Thyroid gland (tissue), 4 donors: ENCODE measurements around the gene NKAIN4.

Experiments used
- POLR2A ChIP-seq, 2 donors: fragments of 450-650 bp; IDR thresholded peaks; one replicate each; pipeline ENCODE4 v1.6.1; 2017; ENCODE audit warnings: antibody characterized with exemption in 2 of 2, mild to moderate bottlenecking in 2 of 2, moderate library complexity in 1 of 2
- TF ChIP-seq, protein P1 (sequence below), 6 experiments: fragments of 200-600 bp in 3 of 6; fragments of 450-650 bp in 3 of 6; sonication (generic) in 3 of 6; IDR thresholded peaks; one replicate each; pipeline ENCODE4 v1.5.1; 2016 to 2019; ENCODE audit warnings: antibody characterized with exemption in 6 of 6, mild to moderate bottlenecking in 2 of 6, inconsistent platforms in 1 of 6, moderate library complexity in 1 of 6

DNA sequence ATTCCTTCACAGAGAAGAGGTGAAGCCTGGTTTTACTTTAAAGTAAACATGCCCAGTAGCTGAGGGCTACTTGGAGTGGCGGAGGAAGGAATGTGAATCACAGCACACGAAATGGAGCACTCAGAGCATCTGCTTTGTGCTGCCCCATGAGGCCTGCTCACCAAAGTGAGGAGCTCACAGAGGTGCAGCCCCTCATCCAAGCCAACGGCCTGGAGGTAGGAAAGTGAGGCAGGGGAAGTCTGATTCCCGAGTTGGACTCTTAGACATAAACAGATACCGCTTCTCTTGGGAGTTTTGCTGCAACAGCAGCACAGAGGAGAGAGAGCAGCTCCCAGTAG lies 41.9 kb downstream of the NKAIN4 start:
- TF ChIP-seq, protein P1, sequence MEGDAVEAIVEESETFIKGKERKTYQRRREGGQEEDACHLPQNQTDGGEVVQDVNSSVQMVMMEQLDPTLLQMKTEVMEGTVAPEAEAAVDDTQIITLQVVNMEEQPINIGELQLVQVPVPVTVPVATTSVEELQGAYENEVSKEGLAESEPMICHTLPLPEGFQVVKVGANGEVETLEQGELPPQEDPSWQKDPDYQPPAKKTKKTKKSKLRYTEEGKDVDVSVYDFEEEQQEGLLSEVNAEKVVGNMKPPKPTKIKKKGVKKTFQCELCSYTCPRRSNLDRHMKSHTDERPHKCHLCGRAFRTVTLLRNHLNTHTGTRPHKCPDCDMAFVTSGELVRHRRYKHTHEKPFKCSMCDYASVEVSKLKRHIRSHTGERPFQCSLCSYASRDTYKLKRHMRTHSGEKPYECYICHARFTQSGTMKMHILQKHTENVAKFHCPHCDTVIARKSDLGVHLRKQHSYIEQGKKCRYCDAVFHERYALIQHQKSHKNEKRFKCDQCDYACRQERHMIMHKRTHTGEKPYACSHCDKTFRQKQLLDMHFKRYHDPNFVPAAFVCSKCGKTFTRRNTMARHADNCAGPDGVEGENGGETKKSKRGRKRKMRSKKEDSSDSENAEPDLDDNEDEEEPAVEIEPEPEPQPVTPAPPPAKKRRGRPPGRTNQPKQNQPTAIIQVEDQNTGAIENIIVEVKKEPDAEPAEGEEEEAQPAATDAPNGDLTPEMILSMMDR (IDR thresholded peaks at IDR 0.05): no peak
- no peak for TF ChIP-seq POLR2A (IDR thresholded peaks at IDR 0.05)
